H9 (cell line): ENCODE measurements around the gene ADCY1. TPM values are rescaled to one million over a fixed set of nuclear protein-coding genes. Genes with fewer than 3 reads are reported as not detected.

Experiments
- DNase-seq: peaks from one replicate; pipeline ENCODE4 v3.0.0-alpha.2; 2017
- H2AFZ ChIP-seq: one replicate; pipeline ENCODE4 v1.6.1; 2013; ENCODE audit warnings: mild to moderate bottlenecking, low read length, control low read depth, moderate library complexity
- H2AK5ac ChIP-seq: 2 replicates; pipeline ENCODE4 v1.6.1; 2013; ENCODE audit warnings: low read length, control low read depth, mixed read lengths; ENCODE audit not compliant: insufficient read length
- H2BK120ac ChIP-seq: one replicate; pipeline ENCODE4 v1.6.1; 2013; ENCODE audit warnings: low read depth, mild to moderate bottlenecking, low read length, control low read depth, inconsistent platforms; ENCODE audit not compliant: poor library complexity, severe bottlenecking
- H2BK12ac ChIP-seq: 2 replicates; pipeline ENCODE4 v1.6.1; 2013; ENCODE audit warnings: low read length, control low read depth, mixed read lengths, low read depth; ENCODE audit not compliant: insufficient read length
- H2BK15ac ChIP-seq: 2 replicates; pipeline ENCODE4 v1.6.1; 2013; ENCODE audit warnings: low read depth, low read length, control low read depth
- H2BK20ac ChIP-seq: one replicate; pipeline ENCODE4 v1.6.1; 2013; ENCODE audit warnings: low read depth, mild to moderate bottlenecking, low read length, control low read depth, inconsistent platforms; ENCODE audit not compliant: poor library complexity, severe bottlenecking
- H2BK5ac ChIP-seq: 2 replicates; pipeline ENCODE4 v1.6.1; 2013; ENCODE audit warnings: low read length, control low read depth, mixed read lengths; ENCODE audit not compliant: insufficient read length
- H3K14ac ChIP-seq: 2 replicates; pipeline ENCODE4 v1.6.1; 2013; ENCODE audit warnings: low read length, control low read depth; ENCODE audit not compliant: insufficient read depth
- H3K18ac ChIP-seq: 2 replicates; pipeline ENCODE4 v1.6.1; 2013; ENCODE audit warnings: low read depth, mild to moderate bottlenecking, mixed read lengths, low read length, control low read depth; ENCODE audit not compliant: insufficient read length
- H3K23ac ChIP-seq: 2 replicates; pipeline ENCODE4 v1.6.1; 2013; ENCODE audit warnings: low read length, control low read depth, mixed read lengths, low read depth; ENCODE audit not compliant: insufficient read length
- H3K23me2 ChIP-seq: 2 replicates; pipeline ENCODE4 v1.6.1; 2013; ENCODE audit warnings: low read depth, mild to moderate bottlenecking, mixed read lengths, low read length, control low read depth; ENCODE audit not compliant: insufficient read length, poor library complexity, severe bottlenecking
- H3K27ac ChIP-seq: 2 replicates; pipeline ENCODE4 v1.5.1; 2013; ENCODE audit warnings: low read length, control low read depth, mixed read lengths, low read depth; ENCODE audit not compliant: insufficient read length
- H3K27me3 ChIP-seq: 2 replicates; pipeline ENCODE4 v1.6.1; 2013; ENCODE audit warnings: low read length, control low read depth, inconsistent platforms; ENCODE audit not compliant: insufficient read depth
- H3K4ac ChIP-seq: 2 replicates; pipeline ENCODE4 v1.6.1; 2013; ENCODE audit warnings: low read depth, mild to moderate bottlenecking, control low read depth, inconsistent platforms, low read length, moderate library complexity
- H3K4me1 ChIP-seq: 2 replicates; pipeline ENCODE4 v1.6.1; 2013; ENCODE audit warnings: low read length, control low read depth, inconsistent platforms; ENCODE audit not compliant: insufficient read depth
- H3K4me2 ChIP-seq: 2 replicates; pipeline ENCODE4 v1.6.1; 2013; ENCODE audit warnings: low read length, control low read depth, mixed read lengths; ENCODE audit not compliant: insufficient read length, insufficient read depth
- H3K56ac ChIP-seq: 2 replicates; pipeline ENCODE4 v1.6.1; 2013; ENCODE audit warnings: low read depth, mild to moderate bottlenecking, mixed read lengths, low read length, control low read depth; ENCODE audit not compliant: insufficient read length
- H3K79me1 ChIP-seq: 2 replicates; pipeline ENCODE4 v1.6.1; 2013; ENCODE audit warnings: low read depth, mild to moderate bottlenecking, moderate library complexity, low read length, control low read depth, inconsistent platforms; ENCODE audit not compliant: insufficient read depth, poor library complexity, severe bottlenecking
- H3K79me2 ChIP-seq: 2 replicates; pipeline ENCODE4 v1.6.1; 2013; ENCODE audit warnings: low read length, control low read depth, inconsistent platforms; ENCODE audit not compliant: insufficient read depth
- H3K9ac ChIP-seq: 2 replicates; pipeline ENCODE4 v1.6.1; 2013; ENCODE audit warnings: low read length, control low read depth, mixed read lengths; ENCODE audit not compliant: insufficient read length; ENCODE audit errors: extremely low read depth
- H3K9me3 ChIP-seq: one replicate; pipeline ENCODE4 v1.6.1; 2013; ENCODE audit warnings: low read depth, low read length, inconsistent platforms; ENCODE audit not compliant: control insufficient read depth
- H3T11ph ChIP-seq: one replicate; pipeline ENCODE4 v1.6.1; 2013; ENCODE audit warnings: mild to moderate bottlenecking, low read length, control low read depth, inconsistent platforms
- H4K20me1 ChIP-seq: one replicate; pipeline ENCODE4 v1.6.1; 2013; ENCODE audit not compliant: control insufficient read depth, insufficient read length, insufficient read depth
- H4K5ac ChIP-seq: 2 replicates; pipeline ENCODE4 v1.6.1; 2013; ENCODE audit warnings: low read depth, mild to moderate bottlenecking, mixed read lengths, low read length, control low read depth; ENCODE audit not compliant: insufficient read length
- H4K8ac ChIP-seq: replicated peaks from 2 replicates; pipeline ENCODE4 v1.6.1; 2013; ENCODE audit warnings: low read length, control low read depth, mixed read lengths, low read depth; ENCODE audit not compliant: insufficient read length
- H4K91ac ChIP-seq: 2 replicates; pipeline ENCODE4 v1.6.1; 2013; ENCODE audit warnings: low read depth, mild to moderate bottlenecking, moderate library complexity, mixed read lengths, low read length, control low read depth; ENCODE audit not compliant: insufficient read length
- H3K27ac Mint-ChIP-seq, 3 experiments: 2 replicates in 2 of 3; 3 replicates in 1 of 3; pipeline ENCODE4 v1.8.0; 2020 to 2021; ENCODE audit warnings: mixed read lengths in 3 of 3, mild to moderate bottlenecking in 1 of 3, moderate library complexity in 1 of 3
- H3K27me3 Mint-ChIP-seq: 2 replicates; pipeline ENCODE4 v1.8.0; 2021; ENCODE audit warnings: low read depth, mild to moderate bottlenecking, moderate library complexity, mixed read lengths
- H3K36me3 Mint-ChIP-seq, 3 experiments: 2 replicates in 2 of 3; 3 replicates in 1 of 3; pipeline ENCODE4 v1.8.0; 2020 to 2021; ENCODE audit warnings: low read depth in 3 of 3, mixed read lengths in 3 of 3; ENCODE audit not compliant: insufficient read depth in 1 of 3
- H3K4me1 Mint-ChIP-seq, 2 experiments: 2 replicates each; pipeline ENCODE4 v1.8.0; 2020; ENCODE audit warnings: mixed read lengths in 2 of 2
- H3K4me3 Mint-ChIP-seq, 2 experiments: 2 replicates in 1 of 2; 3 replicates in 1 of 2; pipeline ENCODE4 v1.8.0; 2020 to 2021; ENCODE audit warnings: mild to moderate bottlenecking in 2 of 2, mixed read lengths in 2 of 2, moderate library complexity in 1 of 2
- H3K9me3 Mint-ChIP-seq, 2 experiments: 2 replicates in 1 of 2; 3 replicates in 1 of 2; pipeline ENCODE4 v1.8.0; 2020; ENCODE audit warnings: mild to moderate bottlenecking in 2 of 2, mixed read lengths in 2 of 2, moderate library complexity in 1 of 2
- CTCF ChIP-seq: fragments of 200-600 bp; sonication (generic); conservative IDR thresholded peaks from 3 replicates; pipeline ENCODE4 v1.8.0; 2021; ENCODE audit warnings: antibody characterized with exemption, mild to moderate bottlenecking
- WGBS: extraction: QIAGEN DNeasy Blood & Tissue Kit; methylation state at CpG from one replicate; pipeline ENCODE4 v1.1.7; 2013; ENCODE audit warnings: missing lambda C conversion rate, low lambda C conversion rate, mixed read lengths; ENCODE audit not compliant: insufficient read length; ENCODE audit errors: extremely low coverage; 5-methylcytosine and 5-hydroxymethylcytosine counted together
- total RNA-seq: library from RNA; stranded (reverse); gene quantifications from 2 replicates; pipeline ENCODE4 v1.2.1, GENCODE V29; 2021

The ADCY1 gene
- total RNA-seq, 1 experiment from 2014 or later: 21.6 TPM

GRCh38 chr7:45662018-45662417 is 87.8 kb downstream of the ADCY1 start:
- Histone ChIP-seq H3T11ph (no peak overlapping the region), H3K27me3 (no peaks in the 10 kb centered on the region), H2AFZ (no peak overlapping the region), H2BK12ac (no peak overlapping the region), H3K79me2 (no peaks in the 10 kb centered on the region), H4K91ac (no peak overlapping the region), H2BK20ac (no peak overlapping the region), H3K4me2 (no peak overlapping the region), H4K20me1 (no peaks in the 10 kb centered on the region), H2AK5ac (no peak overlapping the region), H3K56ac (no peak overlapping the region), H2BK5ac (no peak overlapping the region), H3K4me1 (no peaks in the 10 kb centered on the region), H4K5ac (no peak overlapping the region), H3K27ac (no peak overlapping the region), H3K79me1 (no peaks in the 10 kb centered on the region), H4K8ac (no peak overlapping the region), H3K14ac (no peak overlapping the region), H2BK15ac (no peak overlapping the region), H3K9ac (no peak overlapping the region), H3K18ac (no peak overlapping the region), H3K9me3 (no peaks in the 10 kb centered on the region), H2BK120ac (no peak overlapping the region), H3K23me2 (no peaks in the 10 kb centered on the region), H3K4ac (no peak overlapping the region), H3K23ac (no peak overlapping the region)
- no peak overlapping the region for H3K4me3 Mint-ChIP-seq
- H3K4me1 Mint-ChIP-seq: no peaks in the 10 kb centered on the region
- H3K27ac Mint-ChIP-seq: no peak overlapping the region
- WGBS: no CpG with 5 or more reads among the region's 6 CpGs
- peak; percentile 18 for DNase-seq
- peaks cover 0 to 2% (median 0%) of the 10 kb centered on the region in 3 experiments; a peak in 3 of 7 replicates for H3K36me3 Mint-ChIP-seq
- H3K9me3 Mint-ChIP-seq: no peaks in the 10 kb centered on the region; a peak in 1 of 5 replicates
- no peak for TF ChIP-seq CTCF
- H3K27me3 Mint-ChIP-seq: no peaks in the 10 kb centered on the region; the same call in 1 of the 2 replicates
